Cerebellar cortex (tissue), 1 donor: ENCODE data around the gene LIFR.
A peak's percentile ranks its signal among the peaks of the same experiment; 100 is the strongest.
"Not testable (repeated sequence)": the region's sequence is repeated elsewhere in the genome, so short reads cannot be mapped to it uniquely, and the experiment has no call there.

Experiments
- DNase-seq: peaks from one replicate; pipeline ENCODE4 v3.0.0-alpha.2; 2015; ENCODE audit warnings: low spot score

LIFR gene

GRCh38 chr5:38556599-38557307 lies at the start of gene LIFR:
Gene LIFR (minus strand): TSS chr5:38556646. CDS start chr5:38530647, 25,999 bp downstream.
- DNase-seq = peak; percentile 69

GRCh38 chr5:38605610-38606009 lies 49.2 kb upstream of the LIFR start:
- DNase-seq = no peak

GRCh38 chr5:38603691-38604090 lies 47.2 kb upstream of the LIFR start:
- DNase-seq = no peak

GRCh38 chr5:38602641-38603040 lies 46.2 kb upstream of the LIFR start:
- no peak for DNase-seq

- DNase-seq = no peak
Measured at GRCh38 chr5:38601863-38602298, 45.4 kb upstream of the LIFR start.

- no peak for DNase-seq
Measured at GRCh38 chr5:38601133-38601862, 44.9 kb upstream of the LIFR start.

GRCh38 chr5:38600329-38601045 lies 44.0 kb upstream of the LIFR start:
- DNase-seq = no peak

GRCh38 chr5:38599751-38600150 lies 43.3 kb upstream of the LIFR start:
- not testable (repeated sequence) for DNase-seq

GRCh38 chr5:38598994-38599617 lies 42.7 kb upstream of the LIFR start:
- no peak for DNase-seq

GRCh38 chr5:38598296-38598993 lies 42.0 kb upstream of the LIFR start:
- DNase-seq = no peak

- DNase-seq = no peak
Measured at GRCh38 chr5:38596981-38597380, 40.5 kb upstream of the LIFR start.

- no peak for DNase-seq
Measured at GRCh38 chr5:38595132-38595745, 38.8 kb upstream of the LIFR start.

GRCh38 chr5:38593959-38594358 lies 37.5 kb upstream of the LIFR start:
- no peak for DNase-seq

GRCh38 chr5:38591523-38591849 lies 35.0 kb upstream of the LIFR start:
- no peak for DNase-seq

- no peak for DNase-seq
Measured at GRCh38 chr5:38590838-38591522, 34.5 kb upstream of the LIFR start.

GRCh38 chr5:38589629-38590028 lies 33.2 kb upstream of the LIFR start:
- no peak for DNase-seq

- DNase-seq = no peak
Measured at GRCh38 chr5:38585816-38586215, 29.4 kb upstream of the LIFR start.

- DNase-seq = no peak
Measured at GRCh38 chr5:38583500-38583899, 27.1 kb upstream of the LIFR start.

- DNase-seq = no peak
Measured at GRCh38 chr5:38582975-38583319, 26.5 kb upstream of the LIFR start.

GRCh38 chr5:38582293-38582974 lies 26.0 kb upstream of the LIFR start:
- no peak for DNase-seq
